Fibroblast of skin of left biceps (primary cell): ENCODE measurements around the gene RREB1.
A peak's percentile ranks its signal among the peaks of the same experiment; 100 is the strongest.

Experiments used
- DNase-seq, 2 experiments: peaks; one replicate each; pipeline ENCODE4 v3.0.0-alpha.2; 2013; ENCODE audit warnings: low read depth in 2 of 2

The RREB1 gene

DNA sequence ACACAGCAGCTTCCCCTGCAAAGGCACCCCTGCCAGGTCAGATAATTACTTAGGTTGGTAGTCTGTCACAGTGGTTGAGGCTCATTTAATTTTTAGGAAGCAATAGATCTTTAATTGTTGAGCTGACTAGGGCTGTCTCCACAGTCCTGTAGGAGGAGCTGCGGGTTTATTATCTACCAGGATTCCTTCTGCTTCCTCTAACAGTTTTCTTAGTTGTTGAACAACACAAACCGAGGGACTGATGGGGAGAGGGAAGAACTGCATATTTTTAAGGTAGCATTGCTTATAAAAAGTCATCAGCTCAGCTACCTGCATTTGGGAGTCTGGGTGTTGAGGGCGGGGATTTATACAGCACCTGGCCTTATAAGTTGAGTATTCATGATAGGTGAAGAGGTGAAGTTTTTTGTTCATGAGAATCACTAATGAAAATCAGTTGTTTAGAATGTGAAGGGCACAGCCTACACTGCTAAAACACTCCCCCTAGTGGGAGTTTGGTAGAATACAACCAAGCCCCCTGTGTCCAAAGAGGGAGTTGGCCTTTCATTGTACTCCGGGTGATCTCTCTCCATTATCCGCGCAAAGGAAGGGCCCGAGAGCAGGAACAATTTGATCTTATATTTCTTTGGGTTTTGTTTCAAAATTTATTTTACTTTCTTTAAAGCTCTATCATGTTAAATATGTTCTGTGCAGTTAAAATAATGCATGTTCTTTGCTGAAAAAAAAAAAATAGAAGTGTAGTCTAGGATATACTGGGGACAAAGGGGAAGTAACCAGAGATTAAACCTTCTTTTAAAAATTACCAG is 135.6 kb downstream of the RREB1 start:
- peak; percentile 23 to 28 for DNase-seq

DNA sequence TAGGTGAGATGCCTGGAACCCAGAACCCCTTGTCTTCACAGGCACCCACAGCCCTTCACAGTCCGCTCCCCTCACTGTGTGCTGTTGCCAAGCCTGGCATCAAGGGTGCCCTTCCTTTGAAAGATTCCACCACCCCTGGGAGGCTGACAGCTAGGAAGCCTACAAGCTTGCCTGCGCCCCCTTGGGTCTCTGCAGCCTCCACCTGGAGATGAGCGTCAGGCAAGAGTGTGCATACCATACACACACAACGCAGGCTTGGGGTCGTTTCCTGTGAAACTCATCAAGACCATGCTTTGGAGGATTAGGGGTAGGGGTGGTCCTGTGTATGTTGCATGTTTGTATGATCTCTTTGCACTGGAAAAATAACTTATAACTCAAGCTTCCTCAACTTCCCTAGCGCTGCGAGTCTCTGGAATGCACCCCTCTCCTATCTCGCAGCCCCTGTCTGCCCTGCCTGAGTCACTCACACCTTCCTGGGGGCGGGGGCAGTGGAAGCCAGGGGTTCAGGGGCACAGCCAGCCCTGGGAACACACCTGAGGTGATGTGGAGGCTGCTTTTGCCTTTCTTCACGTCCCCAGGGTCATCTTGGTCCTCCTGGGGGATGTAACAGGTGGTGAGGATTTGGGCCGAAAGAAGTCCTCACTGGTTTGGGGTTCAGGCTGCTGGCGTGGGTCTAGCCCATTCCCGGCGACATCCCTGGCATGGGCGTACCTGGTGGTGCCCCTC is 138.1 kb downstream of the RREB1 start:
- DNase-seq: no peak

DNA sequence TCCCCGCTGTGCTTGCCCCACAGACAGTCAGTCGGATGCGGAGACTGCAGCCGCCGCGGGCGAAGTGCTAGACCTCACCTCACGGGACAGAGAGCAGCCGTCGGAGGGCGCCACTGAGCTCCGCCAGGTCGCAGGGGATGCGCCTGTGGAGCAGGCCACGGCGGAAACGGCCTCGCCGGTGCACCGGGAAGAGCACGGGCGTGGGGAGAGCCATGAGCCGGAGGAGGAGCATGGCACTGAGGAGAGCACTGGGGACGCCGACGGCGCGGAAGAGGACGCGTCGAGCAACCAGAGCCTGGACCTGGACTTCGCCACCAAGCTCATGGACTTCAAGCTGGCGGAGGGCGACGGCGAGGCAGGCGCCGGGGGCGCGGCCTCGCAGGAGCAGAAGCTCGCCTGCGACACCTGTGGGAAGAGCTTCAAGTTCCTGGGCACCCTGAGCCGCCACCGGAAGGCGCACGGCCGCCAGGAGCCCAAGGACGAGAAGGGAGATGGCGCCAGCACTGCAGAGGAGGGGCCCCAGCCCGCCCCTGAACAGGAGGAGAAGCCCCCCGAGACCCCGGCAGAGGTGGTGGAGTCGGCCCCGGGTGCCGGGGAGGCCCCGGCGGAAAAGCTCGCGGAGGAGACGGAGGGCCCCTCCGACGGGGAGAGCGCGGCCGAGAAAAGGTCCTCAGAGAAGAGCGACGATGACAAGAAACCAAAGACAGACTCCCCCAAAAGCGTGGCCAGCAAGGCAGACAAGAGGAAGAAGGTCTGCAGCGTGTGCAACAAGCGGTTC is 138.8 kb downstream of the RREB1 start:
- no peak for DNase-seq

DNA sequence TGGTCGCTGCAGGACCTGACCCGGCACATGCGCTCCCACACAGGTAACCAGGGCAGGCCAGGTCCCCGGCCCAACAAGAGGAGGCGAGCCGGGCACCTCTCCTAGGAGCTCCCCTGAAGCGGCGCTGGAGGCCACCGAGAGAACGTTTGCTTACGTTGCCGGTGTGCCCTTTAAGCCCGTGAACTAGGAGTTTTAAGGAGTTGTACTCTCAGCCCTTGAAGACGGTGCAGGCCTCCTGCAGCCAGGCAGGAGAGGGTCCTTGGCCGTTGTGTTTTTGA is 139.4 kb downstream of the RREB1 start:
- no peak for DNase-seq

- DNase-seq: no peak
Observed at GRCh38 chr6:7247828-7248227, 140.1 kb downstream of the RREB1 start.

- DNase-seq: no peak
Observed at GRCh38 chr6:7249391-7249790, 141.6 kb downstream of the RREB1 start.

GRCh38 chr6:7249946-7250643 is 142.3 kb downstream of the RREB1 start:
- DNase-seq: no peak

DNA sequence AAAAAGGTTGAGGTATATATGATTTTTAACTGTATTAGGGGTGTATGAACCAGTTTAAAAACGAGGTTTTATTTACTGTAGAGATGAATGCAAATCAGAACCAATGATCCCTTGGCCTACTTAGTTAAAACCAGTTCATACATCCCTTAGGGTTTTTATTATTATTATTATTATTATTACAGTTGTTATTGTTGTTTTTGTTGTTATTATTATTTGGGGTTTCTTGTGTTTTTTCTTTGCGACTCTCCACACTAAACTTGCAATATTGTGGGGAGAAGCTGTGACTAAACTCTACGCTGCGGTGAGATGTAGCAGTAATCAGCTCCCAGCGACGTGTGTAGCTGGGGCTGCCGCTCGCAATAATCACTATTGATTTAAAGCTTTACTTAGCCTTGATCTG is 143.1 kb downstream of the RREB1 start:
- DNase-seq: no peak

DNA sequence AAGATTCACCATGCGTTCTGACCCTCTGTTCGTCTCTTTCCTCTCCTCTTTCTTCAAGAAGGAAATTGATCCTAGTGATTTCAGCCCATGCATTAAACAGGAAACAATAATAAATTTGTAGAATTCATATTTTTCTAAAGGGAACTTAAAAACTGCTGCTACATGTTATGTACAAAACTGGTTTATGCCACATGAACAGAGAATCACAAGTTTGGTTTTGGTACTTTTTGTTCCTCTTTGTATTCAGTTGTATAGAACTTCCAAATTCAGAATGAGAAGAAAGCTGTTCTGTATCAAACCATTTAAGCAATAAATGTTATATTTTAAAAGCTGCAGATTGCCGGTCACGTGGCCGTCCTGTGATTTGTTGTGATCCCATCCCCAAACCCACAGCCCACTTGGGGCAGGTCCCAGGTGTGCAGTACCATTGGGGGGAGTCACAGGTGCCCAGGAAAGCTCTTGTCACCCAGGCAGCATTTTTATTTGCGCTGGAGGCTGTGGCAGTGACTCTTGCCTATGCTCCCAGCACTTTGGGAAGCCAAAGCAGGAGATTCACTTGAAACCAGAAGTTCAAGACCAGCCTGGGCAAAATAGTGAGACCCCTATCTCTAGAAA is 144.0 kb downstream of the RREB1 start:
- no peak for DNase-seq

GRCh38 chr6:7252390-7252789 is 144.6 kb downstream of the RREB1 start:
- DNase-seq: no peak

- DNase-seq: no peak
Observed at GRCh38 chr6:7254980-7255835, 147.4 kb downstream of the RREB1 start.

DNA sequence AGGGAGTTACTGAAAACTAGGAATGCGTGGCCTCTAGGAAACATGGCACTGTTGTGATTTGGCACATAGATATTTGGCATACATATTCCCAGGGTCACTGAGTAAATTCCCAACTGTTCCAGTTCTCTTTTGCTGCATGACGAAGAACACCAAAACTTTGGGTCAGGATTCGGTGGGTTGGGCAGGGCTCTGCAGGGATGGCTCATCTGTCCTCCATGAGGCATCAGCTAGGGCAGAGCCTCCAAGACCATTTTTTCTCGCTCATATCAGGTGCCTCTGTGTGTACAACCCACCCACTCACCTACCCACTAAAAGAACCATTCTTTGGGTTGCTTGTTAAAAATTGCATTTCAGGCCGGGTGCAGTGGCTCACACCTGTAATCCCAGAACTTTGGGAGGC is 148.2 kb downstream of the RREB1 start:
- no peak for DNase-seq

DNA sequence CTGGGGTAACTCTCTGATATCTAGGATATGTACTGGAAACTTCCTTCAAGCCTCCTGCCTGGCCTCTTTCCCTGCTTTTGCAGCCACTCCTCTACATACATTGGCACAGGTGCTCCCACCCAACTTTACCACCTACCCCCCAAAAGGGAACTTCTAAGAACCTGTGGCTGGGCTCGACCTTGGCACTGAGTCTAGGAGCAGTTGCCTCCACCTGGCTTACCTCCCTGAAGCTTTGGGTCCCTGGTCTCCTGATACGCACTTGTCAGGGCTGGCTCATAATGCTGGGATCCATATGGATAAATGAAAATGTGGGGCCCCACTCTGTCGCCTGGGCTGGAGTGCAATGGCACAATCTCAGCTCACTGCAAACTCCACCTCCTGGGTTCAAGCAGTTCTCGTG is 149.0 kb downstream of the RREB1 start:
- DNase-seq: no peak

DNA sequence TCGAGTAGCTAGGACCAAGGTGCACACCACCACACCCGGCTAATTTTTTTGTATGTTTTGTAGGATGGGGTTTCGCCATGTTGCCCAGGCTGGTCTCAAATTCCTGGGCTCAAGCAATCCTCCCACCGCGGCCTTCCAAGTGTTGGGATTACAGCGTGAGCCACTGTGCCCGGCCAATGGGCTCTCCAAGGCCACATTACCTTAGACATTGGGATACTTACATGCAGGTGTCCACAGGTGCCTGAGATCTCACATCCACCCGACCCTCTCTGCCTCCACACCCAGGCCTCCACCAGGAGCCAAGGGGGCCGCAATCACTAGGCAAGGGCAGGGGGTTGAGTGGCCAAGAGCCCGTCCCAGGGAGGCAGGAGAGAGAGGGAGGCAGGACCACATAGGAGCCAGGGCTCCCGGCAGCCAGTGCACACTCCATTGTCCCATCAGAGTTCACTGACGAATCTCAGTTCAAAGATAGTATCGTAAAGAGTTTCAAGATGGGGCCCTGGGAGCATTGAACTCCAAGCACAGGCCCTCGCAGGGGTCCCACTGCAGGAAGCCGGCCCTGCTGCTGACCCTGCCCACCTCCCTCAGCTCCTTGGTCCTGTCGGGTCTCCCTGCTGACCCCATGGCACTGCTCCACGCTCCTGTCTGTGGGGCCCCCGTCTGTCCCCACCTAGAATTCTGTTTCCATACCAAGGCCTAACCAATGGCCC is 149.9 kb downstream of the RREB1 start:
- no peak for DNase-seq

GRCh38 chr6:7258231-7258763 is 150.5 kb downstream of the RREB1 start:
- no peak for DNase-seq

DNA sequence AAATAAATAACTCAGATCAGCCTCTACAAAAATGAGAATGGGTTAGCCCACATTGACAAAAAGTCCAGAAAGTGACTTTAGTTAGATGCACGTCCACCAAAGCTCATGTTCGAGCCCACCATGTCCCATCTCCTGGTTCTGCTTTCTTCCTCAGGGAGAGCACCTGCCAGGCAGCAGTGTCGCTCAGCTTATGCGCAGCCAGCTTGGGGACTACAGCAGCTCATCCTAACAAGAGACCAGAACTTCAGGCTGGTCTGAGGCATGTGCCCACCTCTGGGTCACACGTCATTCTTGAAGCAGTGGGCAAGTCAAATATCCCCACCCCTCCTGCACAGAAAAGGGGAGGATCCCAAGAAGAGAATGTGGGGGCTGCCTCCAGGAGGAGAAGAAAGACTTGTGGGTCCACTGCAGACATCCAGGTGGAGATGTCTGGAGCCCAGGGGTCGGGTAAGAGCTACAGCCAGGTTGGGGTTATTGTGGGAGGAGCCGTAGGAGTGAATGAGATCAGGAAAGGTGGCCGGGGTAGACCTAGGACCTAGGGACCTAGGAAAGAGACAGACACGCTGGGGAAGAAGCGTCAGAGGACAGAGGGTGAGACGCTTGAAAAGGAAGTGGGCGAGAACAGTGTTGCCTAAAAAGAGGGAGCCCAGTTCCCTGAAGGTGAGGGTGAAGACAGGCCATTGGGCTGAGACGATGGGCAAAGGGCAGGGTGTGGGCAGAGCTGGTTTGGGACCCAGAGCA is 152.7 kb downstream of the RREB1 start:
- no peak for DNase-seq

GRCh38 chr6:7261032-7261841 is 153.5 kb downstream of the RREB1 start:
- peak; percentile 50 to 56 for DNase-seq

- no peak for DNase-seq
Observed at GRCh38 chr6:7261852-7262461, 154.2 kb downstream of the RREB1 start.
